K562 (cell line): Measurements from ENCODE around the gene CDK5R2. TPM values are rescaled to one million over a fixed set of nuclear protein-coding genes. Genes with fewer than 3 reads are reported as not detected.

ENCODE experiments used
- C11orf30 ChIP-seq: fragments of 450-650 bp; IDR thresholded peaks from 2 replicates; pipeline ENCODE4 v1.6.1; 2016; ENCODE audit warnings: low read depth, mild to moderate bottlenecking
- CREB5 ChIP-seq: fragments of 250-450 bp; sonication (Bioruptor Pico); IDR thresholded peaks from 2 replicates; pipeline ENCODE4 v1.5.0; 2020; ENCODE audit warnings: mild to moderate bottlenecking
- EP400 ChIP-seq: fragments of 450-650 bp; IDR thresholded peaks from 2 replicates; pipeline ENCODE4 v1.6.1; 2017; ENCODE audit warnings: antibody characterized with exemption, mild to moderate bottlenecking, moderate library complexity
- FOXJ2 ChIP-seq: fragments of 200-800 bp; sonication (Bioruptor generic); IDR thresholded peaks from 2 replicates; pipeline ENCODE4 v1.6.1; 2016; ENCODE audit warnings: missing genetic modification characterization, missing compliant biosample characterization
- FOXP1 ChIP-seq: sonication (generic); formaldehyde crosslinking; IDR thresholded peaks from 2 replicates; pipeline ENCODE4 v1.8.0; 2022; ENCODE audit warnings: mild to moderate bottlenecking, missing genetic modification reagents
- LCOR ChIP-seq: sonication (generic); formaldehyde crosslinking; IDR thresholded peaks from 2 replicates; pipeline ENCODE4 v1.8.0; 2022; ENCODE audit warnings: mild to moderate bottlenecking, missing genetic modification reagents
- MAFF ChIP-seq: IDR thresholded peaks from 2 replicates; pipeline ENCODE4 v1.6.1; 2012; ENCODE audit warnings: low read length, improper control_type of control experiment
- NFE2 ChIP-seq: IDR thresholded peaks from 2 replicates; pipeline ENCODE4 v1.6.1; 2014; ENCODE audit warnings: antibody characterized with exemption, low read depth
- POLR2H ChIP-seq: IDR thresholded peaks from 2 replicates; pipeline ENCODE4 v1.6.1; 2016; ENCODE audit warnings: missing genetic modification characterization, low read depth, mild to moderate bottlenecking, control low read depth, missing compliant biosample characterization, moderate library complexity
- POU5F1 ChIP-seq: fragments of 150-350 bp; IDR thresholded peaks from 2 replicates; pipeline ENCODE4 v1.6.1; 2014; ENCODE audit warnings: borderline replicate concordance, low read length, low read depth, mild to moderate bottlenecking; ENCODE audit not compliant: partially characterized antibody
- PPARD ChIP-seq: fragments of 250-450 bp; sonication (Bioruptor Pico); IDR thresholded peaks from 2 replicates; pipeline ENCODE4 v1.8.0; 2022; ENCODE audit warnings: inconsistent platforms, mild to moderate bottlenecking, moderate library complexity
- RBM39 ChIP-seq: fragments of 200-400 bp; formaldehyde crosslinking; optimal IDR thresholded peaks from 2 replicates; pipeline ENCODE3; 2018; ENCODE audit warnings: low read depth, low read length
- ZBTB1 ChIP-seq: sonication (generic); formaldehyde crosslinking; IDR thresholded peaks from 2 replicates; pipeline ENCODE4 v1.8.1; 2023; ENCODE audit warnings: missing genetic modification reagents, low read depth, mild to moderate bottlenecking, borderline replicate concordance
- ZC3H8 ChIP-seq: fragments of 450-650 bp; IDR thresholded peaks from 2 replicates; pipeline ENCODE4 v1.6.1; 2017
- ZNF197 ChIP-seq: fragments of 200-800 bp; sonication (Bioruptor generic); IDR thresholded peaks from 2 replicates; pipeline ENCODE4 v1.6.1; 2016; ENCODE audit warnings: low read depth, missing genetic modification characterization, missing compliant biosample characterization
- ZNF592 ChIP-seq: fragments of 450-650 bp; IDR thresholded peaks from 2 replicates; pipeline ENCODE4 v1.6.1; 2017; ENCODE audit warnings: antibody characterized with exemption, mild to moderate bottlenecking
- ZNF717 ChIP-seq: fragments of 250-450 bp; sonication (Bioruptor Pico); IDR thresholded peaks from 2 replicates; pipeline ENCODE4 v1.5.0; 2021
- ZNF766 ChIP-seq: fragments of 200-800 bp; sonication (Bioruptor generic); conservative IDR thresholded peaks from 2 replicates; pipeline ENCODE4 v1.6.1; 2016; ENCODE audit warnings: missing genetic modification characterization, missing compliant biosample characterization
- polyA plus RNA-seq, 8 experiments: library from polyadenylated mRNA; depleted of rRNA in 4 of 8; stranded (reverse) in 5 of 8; unstranded in 3 of 8; fragments of >200 nt; fragmentation: Nextera tagmentation in 2 of 8; fragmentation: Illumina TruSeq in 1 of 8; extraction: Ambion mirVana in 2 of 8; extraction: Trizol in 1 of 8; gene quantifications; 2 replicates each; pipeline versions ENCODE4 v1.2.1 to v1.2.3, GENCODE V29; 2011 to 2014; ENCODE audit warnings: inconsistent platforms in 1 of 8, missing spikeins in 1 of 8
- total RNA-seq, 7 experiments: library from RNA; depleted of rRNA in 6 of 7; stranded (reverse); fragments of >200 nt in 6 of 7; fragmentation: Illumina TruSeq in 2 of 7; extraction: Trizol in 2 of 7; gene quantifications; 2 replicates each; pipeline versions ENCODE4 v1.2.1 to v1.2.3, GENCODE V29; 2011 to 2021; ENCODE audit warnings: low replicate concordance in 1 of 7
- TF ChIP-seq, protein P1 (sequence below): sonication (generic); formaldehyde crosslinking; IDR thresholded peaks from 2 replicates; pipeline ENCODE4 v1.8.0; 2023; ENCODE audit warnings: mild to moderate bottlenecking, missing genetic modification reagents

The CDK5R2 gene
- total and polyA plus RNA-seq, 9 of the 15 experiments (the other 6 are each of a cell fraction or from before 2014, with no cell fraction given): 0.09 TPM; not detected in 8

- TF ChIP-seq ZNF592: no peak
- TF ChIP-seq POLR2H: no peak
- no peak for TF ChIP-seq ZNF717
- TF ChIP-seq FOXJ2 (tag): no peak
- TF ChIP-seq ZNF766 (CRISPR knock-in tag): no peak
- no peak for TF ChIP-seq MAFF
- no peak for TF ChIP-seq ZNF197 (CRISPR knock-in tag)
- TF ChIP-seq NFE2: peak; percentile 28; the same call in 1 of the 2 replicates
- 0 out of 2 replicates have a peak, but pooled peaks have one; percentile 27 for TF ChIP-seq FOXP1 (CRISPR knock-in tag)
- TF ChIP-seq PPARD (CRISPR knock-in tag): no peak
- no peak for TF ChIP-seq EP400
- TF ChIP-seq ZBTB1 (CRISPR knock-in tag): peak; percentile 93; the same call in 1 of the 2 replicates
- TF ChIP-seq CREB5: no peak
- TF ChIP-seq RBM39: no peak
- TF ChIP-seq, protein P1, sequence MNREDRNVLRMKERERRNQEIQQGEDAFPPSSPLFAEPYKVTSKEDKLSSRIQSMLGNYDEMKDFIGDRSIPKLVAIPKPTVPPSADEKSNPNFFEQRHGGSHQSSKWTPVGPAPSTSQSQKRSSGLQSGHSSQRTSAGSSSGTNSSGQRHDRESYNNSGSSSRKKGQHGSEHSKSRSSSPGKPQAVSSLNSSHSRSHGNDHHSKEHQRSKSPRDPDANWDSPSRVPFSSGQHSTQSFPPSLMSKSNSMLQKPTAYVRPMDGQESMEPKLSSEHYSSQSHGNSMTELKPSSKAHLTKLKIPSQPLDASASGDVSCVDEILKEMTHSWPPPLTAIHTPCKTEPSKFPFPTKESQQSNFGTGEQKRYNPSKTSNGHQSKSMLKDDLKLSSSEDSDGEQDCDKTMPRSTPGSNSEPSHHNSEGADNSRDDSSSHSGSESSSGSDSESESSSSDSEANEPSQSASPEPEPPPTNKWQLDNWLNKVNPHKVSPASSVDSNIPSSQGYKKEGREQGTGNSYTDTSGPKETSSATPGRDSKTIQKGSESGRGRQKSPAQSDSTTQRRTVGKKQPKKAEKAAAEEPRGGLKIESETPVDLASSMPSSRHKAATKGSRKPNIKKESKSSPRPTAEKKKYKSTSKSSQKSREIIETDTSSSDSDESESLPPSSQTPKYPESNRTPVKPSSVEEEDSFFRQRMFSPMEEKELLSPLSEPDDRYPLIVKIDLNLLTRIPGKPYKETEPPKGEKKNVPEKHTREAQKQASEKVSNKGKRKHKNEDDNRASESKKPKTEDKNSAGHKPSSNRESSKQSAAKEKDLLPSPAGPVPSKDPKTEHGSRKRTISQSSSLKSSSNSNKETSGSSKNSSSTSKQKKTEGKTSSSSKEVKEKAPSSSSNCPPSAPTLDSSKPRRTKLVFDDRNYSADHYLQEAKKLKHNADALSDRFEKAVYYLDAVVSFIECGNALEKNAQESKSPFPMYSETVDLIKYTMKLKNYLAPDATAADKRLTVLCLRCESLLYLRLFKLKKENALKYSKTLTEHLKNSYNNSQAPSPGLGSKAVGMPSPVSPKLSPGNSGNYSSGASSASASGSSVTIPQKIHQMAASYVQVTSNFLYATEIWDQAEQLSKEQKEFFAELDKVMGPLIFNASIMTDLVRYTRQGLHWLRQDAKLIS (CRISPR knock-in tag): no peak
- 0 out of 2 replicates have a peak, but pooled peaks have one; percentile 50 for TF ChIP-seq LCOR (CRISPR knock-in tag)
- no peak for TF ChIP-seq POU5F1
- no peak for TF ChIP-seq ZC3H8
- peak; percentile 73 for TF ChIP-seq C11orf30
Measured at GRCh38 chr2:218993345-218994315, 34.2 kb downstream of the CDK5R2 start, which contains the start of gene CRYBA2 (continued).
